Rectal smooth muscle tissue (tissue), 1 donor: ENCODE data around the gene DPM1.
"Not testable (repeated sequence)": the region's sequence is repeated elsewhere in the genome, so short reads cannot be mapped to it uniquely, and the experiment has no call there.

Experiments used
- H3K27ac ChIP-seq: one replicate; pipeline ENCODE4 v1.7.0; 2013; ENCODE audit warnings: low read depth, low read length, inconsistent platforms
- H3K27me3 ChIP-seq: one replicate; pipeline ENCODE4 v1.7.0; 2013; ENCODE audit warnings: low read length; ENCODE audit not compliant: control insufficient read depth, insufficient read depth
- H3K36me3 ChIP-seq: one replicate; pipeline ENCODE4 v1.7.0; 2013; ENCODE audit warnings: low read length; ENCODE audit not compliant: control insufficient read depth, insufficient read depth
- H3K4me1 ChIP-seq: one replicate; pipeline ENCODE4 v1.7.0; 2013; ENCODE audit warnings: low read length; ENCODE audit not compliant: control insufficient read depth, insufficient read depth
- H3K4me3 ChIP-seq: one replicate; pipeline ENCODE4 v1.7.0; 2013; ENCODE audit warnings: low read length
- H3K9ac ChIP-seq: one replicate; pipeline ENCODE4 v1.7.0; 2013; ENCODE audit warnings: low read length

The DPM1 gene

DNA sequence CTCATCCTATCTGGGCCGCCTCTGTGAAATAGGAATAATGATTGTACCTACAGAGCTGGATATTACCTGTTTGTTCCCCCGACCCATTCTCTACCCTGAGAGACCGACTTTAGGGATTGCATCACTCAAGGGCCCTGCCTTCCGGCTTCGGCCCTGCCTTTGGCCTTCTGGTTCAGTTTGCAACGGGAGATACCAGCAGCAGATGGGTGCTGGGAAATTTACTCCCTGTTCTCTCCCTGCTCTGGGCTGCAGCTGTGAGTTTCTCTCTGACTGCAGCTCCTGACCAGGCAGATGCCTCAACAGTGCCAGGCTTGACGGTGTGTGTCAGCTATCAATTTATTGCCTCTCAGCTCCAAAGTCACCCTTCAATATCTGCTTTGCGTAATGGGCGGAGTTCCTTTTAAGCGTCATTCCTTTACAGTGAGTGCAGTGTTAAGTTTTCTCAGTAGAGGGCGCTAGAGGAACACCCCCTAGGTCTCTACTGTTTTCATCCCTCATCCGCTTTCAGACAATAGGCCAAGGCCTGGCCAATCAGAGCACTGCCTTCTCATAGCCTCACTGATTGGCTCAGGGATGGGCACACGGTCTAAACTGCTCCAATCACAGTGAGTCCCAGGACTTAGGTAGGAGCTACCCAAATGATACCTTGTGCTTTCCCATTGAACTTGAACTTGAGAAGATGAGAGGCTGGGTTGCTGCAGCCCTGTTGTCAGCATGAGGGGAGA lies 34.6 kb upstream of the DPM1 start:
- Histone ChIP-seq H3K27ac (no peak overlapping the region), H3K27me3 (no peaks in the 10 kb centered on the region), H3K4me3 (no peak overlapping the region), H3K4me1 (no peaks in the 10 kb centered on the region), H3K9ac (no peak overlapping the region), H3K36me3 (no peaks in the 10 kb centered on the region)

DNA sequence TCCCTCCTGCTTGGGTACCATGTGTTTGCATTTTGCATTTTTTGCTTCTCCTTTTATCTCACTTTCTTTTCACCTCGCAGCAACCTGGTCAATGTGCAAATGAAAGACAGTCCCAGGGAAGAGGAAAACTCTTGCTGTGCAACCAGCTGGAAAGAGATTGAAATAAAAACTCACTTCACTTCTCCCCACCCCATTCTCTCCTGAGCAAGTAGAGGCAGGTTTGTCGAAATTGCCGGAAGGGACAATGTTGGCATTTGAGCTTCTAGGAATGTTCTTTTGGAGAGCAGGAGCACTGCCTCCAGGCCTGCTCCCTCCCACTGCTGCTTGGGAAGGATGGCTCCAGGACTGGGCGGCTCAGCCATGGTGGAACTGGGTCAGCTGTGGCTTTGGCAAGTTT lies 34.0 kb upstream of the DPM1 start:
- Histone ChIP-seq H3K4me1 (no peaks in the 10 kb centered on the region), H3K4me3 (no peak overlapping the region), H3K9ac (no peak overlapping the region), H3K27ac (no peak overlapping the region), H3K27me3 (no peaks in the 10 kb centered on the region), H3K36me3 (no peaks in the 10 kb centered on the region)

DNA sequence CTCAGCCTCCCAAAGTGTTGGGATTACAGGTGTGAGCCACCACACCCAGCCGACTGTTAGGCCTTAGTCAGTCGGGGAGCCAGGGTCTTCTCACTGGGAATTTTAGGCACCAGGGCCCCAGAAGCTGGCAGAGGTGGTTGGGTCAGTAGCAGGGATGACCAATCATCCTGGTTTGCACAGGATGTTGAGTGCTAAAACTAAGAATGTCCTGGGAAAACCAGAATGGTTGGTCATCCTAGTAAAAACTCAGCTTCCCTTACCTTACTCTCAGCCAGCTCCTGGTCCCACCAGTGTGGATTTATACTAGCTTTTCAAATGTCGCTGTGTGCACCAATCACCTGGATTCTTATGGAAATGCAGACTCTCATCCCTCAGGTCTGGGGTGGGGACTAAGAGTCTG lies 32.7 kb upstream of the DPM1 start:
- Histone ChIP-seq H3K4me3 (no peak overlapping the region), H3K9ac (no peak overlapping the region), H3K27me3 (no peaks in the 10 kb centered on the region), H3K4me1 (no peaks in the 10 kb centered on the region), H3K36me3 (no peaks in the 10 kb centered on the region), H3K27ac (no peak overlapping the region)

DNA sequence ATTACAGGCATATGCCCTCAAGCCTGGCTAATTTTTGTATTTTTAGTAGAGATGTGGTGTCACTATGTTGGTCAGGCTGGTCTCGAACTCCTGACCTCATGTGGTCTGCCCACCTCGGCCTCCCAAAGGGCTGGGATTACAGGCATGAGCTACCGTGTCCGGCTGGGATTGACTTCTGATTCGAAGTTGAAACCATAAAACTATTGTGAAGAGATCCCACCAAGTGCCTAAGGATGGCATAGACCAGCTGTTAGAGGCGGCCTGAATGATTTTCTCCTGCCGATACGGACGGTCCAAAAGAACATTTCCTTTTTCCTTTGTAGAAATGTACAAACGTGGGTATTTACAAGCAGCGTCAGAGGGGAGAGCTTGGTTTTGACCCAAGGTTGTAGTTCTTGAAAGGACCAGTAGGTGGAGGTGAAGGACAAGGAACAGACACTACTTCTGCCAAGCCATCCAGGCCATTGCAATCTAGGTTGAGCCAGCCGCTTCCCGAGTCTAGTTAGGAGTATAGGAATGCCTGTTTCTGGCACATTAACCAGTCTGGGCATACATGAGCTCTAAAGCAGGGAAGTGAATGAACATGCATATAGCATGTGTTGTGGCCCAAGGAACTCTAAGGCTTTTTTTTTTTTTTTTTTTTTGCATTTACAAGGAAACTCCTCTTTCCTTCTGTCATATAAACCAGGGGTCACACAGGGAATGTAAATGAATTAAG lies 29.3 kb upstream of the DPM1 start:
- Histone ChIP-seq H3K4me3 (no peak overlapping the region), H3K27ac (no peak overlapping the region), H3K4me1 (no peaks in the 10 kb centered on the region), H3K36me3 (no peaks in the 10 kb centered on the region), H3K27me3 (no peaks in the 10 kb centered on the region), H3K9ac (no peak overlapping the region)

DNA sequence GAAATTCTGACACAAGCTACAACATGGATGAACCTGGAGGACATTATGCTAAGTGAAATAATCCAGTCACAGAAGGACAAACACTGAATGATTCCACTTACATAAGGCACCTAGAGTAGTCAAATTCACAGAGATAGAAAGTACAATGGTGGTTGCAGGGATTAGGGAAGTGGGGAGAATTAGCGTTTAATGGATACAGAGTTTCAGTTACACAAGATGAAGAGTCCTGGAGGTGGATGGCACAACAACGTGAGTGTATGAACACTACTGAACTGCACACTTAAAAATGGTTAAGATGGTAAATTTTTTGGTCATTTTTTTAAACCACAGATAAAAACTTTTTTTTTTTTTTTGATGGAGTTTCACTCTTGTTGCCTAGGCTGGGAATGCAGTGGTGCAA lies 25.0 kb upstream of the DPM1 start:
- Histone ChIP-seq H3K36me3 (no peaks in the 10 kb centered on the region), H3K4me3 (no peak overlapping the region), H3K27ac (no peak overlapping the region), H3K27me3 (no peaks in the 10 kb centered on the region), H3K4me1 (no peaks in the 10 kb centered on the region), H3K9ac (no peak overlapping the region)

DNA sequence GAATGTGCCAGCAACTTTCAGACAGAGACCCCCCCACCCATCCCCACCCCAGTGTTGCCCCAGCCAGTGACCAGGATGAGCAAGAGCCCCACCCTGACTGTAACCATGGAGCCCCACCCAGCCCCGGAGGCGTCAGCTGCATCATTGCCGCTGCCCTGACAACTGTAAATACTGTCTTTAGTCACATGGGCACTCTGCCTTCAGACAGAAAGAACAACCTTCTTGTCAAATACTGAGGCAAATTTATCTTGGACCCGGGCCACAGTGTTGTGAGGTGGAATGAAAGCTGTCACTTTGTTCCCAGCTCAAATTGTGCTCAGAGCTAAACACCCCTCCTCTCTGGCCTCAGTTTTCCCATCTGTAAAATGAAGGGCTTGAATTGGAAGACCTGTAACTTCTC lies 24.0 kb upstream of the DPM1 start:
- H3K27ac ChIP-seq: no peak overlapping the region
- H3K4me3 ChIP-seq: no peak overlapping the region
- no peaks in the 10 kb centered on the region for H3K36me3 ChIP-seq
- no peak overlapping the region for H3K9ac ChIP-seq
- no peaks in the 10 kb centered on the region for H3K27me3 ChIP-seq
- no peaks in the 10 kb centered on the region for H3K4me1 ChIP-seq

DNA sequence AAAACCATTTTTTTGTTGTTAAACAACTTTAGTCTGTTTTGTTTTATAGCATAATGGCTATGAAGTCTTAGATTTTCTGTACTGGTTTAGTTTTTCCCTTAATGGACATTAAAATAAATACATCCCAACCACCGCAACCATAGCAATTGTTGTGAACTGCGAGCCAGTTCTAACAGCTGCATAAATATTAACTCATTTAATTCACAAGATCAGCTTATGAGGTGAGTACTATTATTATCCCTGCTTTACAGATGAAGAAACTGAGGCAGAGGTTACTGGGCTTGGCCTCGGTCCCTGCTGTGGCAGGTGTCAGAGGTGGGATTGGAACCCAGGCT lies 23.3 kb upstream of the DPM1 start:
- no peak overlapping the region for H3K9ac ChIP-seq
- no peak overlapping the region for H3K27ac ChIP-seq
- H3K4me1 ChIP-seq: no peaks in the 10 kb centered on the region
- no peaks in the 10 kb centered on the region for H3K27me3 ChIP-seq
- no peaks in the 10 kb centered on the region for H3K36me3 ChIP-seq
- H3K4me3 ChIP-seq: no peak overlapping the region

DNA sequence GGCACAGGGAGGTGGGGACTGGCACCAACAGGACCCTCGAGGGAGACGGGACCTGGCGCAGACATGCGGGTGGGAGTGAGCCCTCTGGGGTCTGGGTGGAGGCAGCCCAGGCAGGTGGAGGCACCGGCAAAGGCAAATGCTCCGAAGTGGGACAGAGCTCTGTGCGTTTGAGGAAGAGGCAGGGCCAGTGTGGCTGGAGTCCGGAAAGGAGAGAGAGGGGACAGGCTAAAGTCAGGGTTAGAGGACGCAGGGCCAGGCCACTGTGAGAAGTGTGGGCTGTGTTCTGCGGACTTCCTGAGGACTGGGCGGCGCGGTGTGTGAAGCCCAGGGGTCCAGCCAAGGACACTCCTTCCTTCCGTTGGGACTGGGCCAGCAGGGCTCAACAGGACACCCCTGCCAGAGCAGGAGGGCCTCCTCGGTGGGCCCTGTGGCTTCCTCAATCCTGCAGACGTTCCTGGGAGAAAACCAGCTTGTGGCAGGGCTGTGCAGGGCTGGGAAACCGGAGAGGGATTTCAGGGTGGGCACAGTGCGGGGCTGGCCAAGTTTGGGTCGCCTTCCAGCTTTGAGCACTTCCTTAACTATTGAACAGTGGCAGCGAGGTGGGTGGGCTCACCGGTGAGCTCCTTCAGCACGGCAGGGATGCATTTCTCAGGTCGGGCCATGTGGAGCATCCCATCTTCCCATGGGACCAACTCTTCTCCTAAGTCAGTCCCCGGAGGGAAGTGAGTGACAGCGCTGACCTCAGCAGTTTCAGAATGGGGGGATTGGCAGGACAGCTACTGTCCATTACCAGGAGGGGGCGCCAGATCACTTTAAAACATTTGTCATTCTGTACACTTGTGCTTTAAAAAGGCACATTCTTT lies 22.8 kb upstream of the DPM1 start:
- H3K9ac ChIP-seq: no peak overlapping the region
- no peaks in the 10 kb centered on the region for H3K36me3 ChIP-seq

DNA sequence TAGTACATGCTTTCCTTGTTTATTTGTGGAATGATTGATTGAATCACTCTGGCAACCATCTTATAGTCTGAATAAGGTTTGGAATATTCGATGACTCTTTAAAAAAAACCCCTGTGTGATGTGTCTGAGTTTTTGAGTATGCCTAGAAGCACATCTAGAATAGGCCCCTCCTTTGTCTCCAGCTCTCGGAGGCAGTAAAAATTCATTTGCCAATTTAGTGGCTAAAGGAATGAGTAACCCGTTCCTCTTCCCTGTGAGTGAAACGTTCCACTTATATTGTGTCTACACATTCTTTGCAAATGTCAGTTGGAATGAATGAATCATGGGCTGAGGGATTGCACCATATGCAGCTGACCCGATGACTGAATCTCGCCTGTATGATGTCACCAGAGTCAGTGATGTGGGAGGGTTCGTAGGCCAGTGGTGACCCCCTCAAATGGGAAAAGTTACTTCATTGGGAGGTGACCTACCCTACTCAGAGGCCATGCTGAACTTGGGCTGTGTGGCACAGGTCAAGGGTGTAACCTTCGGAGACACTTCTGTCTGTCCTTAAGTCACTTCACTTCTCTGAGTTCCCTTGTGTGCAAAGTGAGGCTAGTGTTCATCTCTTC lies 21.8 kb upstream of the DPM1 start:
- Histone ChIP-seq H3K27me3 (no peaks in the 10 kb centered on the region), H3K4me3 (no peak overlapping the region), H3K27ac (no peak overlapping the region), H3K36me3 (no peaks in the 10 kb centered on the region), H3K9ac (no peak overlapping the region), H3K4me1 (no peaks in the 10 kb centered on the region)

More for the DNA sequence above, 22.8 kb upstream of the DPM1 start:
- no peaks in the 10 kb centered on the region for H3K27me3 ChIP-seq
- no peak overlapping the region for H3K4me3 ChIP-seq
- H3K27ac ChIP-seq: no peak overlapping the region
- H3K4me1 ChIP-seq: no peaks in the 10 kb centered on the region

DNA sequence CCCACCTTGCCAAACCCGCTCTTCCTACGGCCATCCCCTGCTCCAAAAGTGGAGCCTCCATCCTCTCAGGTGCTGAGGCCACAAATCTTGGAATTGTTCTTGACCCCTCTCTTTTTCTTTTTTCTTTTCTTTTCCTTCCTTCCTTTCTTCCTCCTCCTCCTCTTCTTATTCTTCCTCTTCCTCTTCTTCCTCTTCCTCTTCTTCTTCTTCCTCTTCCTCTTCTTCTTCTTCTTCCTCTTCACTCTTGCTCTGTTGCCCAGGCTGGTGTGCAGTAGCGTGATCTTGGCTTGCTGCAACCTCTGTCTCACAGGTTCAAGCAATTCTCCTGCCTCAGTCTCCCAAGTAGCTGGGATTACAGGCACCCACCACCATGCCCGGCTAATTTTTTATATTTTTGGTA lies 20.2 kb upstream of the DPM1 start:
- H3K27ac ChIP-seq, H3K27me3 ChIP-seq, H3K4me3 ChIP-seq, H3K4me1 ChIP-seq, H3K36me3 ChIP-seq, H3K9ac ChIP-seq: not testable (repeated sequence)

DNA sequence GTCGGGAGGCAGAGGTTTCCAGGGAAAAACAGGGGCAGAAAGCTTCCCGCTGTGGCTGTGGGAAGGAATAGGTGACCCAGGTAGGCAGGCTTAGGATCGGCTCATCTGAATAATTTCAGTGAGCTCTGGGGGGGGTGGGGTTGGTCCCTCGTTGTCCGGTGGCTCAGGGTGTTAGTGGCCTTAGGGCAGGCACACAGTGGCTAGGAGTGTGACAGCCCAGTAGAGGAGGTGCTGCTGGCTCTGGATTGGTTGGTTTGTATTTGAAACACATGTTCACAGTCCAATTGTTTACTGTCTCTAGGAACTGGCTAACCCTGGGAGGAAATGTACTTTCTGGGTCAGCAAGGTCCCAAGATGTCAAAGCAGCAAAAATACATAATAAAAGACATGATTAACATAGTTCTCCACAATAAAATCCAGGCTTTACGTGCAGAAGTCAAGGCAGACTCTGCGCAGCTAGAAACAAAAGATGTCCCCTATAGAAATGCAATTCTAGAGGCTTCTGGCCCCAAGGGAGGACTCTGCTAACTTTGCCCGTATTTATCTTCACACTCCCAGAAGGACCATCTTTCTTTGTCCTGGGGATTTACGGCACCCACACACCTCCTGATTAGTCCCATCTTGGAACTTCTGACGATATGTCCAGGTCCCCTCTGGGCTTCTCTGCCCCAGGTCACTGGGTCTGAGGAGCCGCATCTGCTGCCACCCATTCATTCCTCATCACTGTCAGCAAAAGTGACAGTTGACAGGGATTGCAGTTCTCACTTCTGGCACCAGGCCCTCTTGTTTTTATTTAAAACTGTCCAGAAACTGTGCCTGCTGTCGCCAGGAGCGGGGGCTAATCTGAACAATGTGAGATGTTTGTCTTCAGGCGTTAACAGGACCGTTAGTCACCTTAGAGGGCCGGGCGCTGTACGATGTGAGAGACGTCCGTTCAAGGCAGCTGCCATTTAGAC lies 19.0 kb upstream of the DPM1 start:
- no peaks in the 10 kb centered on the region for H3K27me3 ChIP-seq
- no peak overlapping the region for H3K4me3 ChIP-seq
- no peak overlapping the region for H3K9ac ChIP-seq
- H3K27ac ChIP-seq: no peak overlapping the region
- no peaks in the 10 kb centered on the region for H3K36me3 ChIP-seq
- no peaks in the 10 kb centered on the region for H3K4me1 ChIP-seq
